Gastroesophageal sphincter (tissue), 3 donors: ENCODE results near the gene SMIM7.

Experiments
- CTCF ChIP-seq, 4 experiments: fragments of 200-600 bp in 2 of 4; fragments of 450-650 bp in 2 of 4; sonication (generic) in 1 of 4; IDR thresholded peaks; one replicate each; pipeline ENCODE4 v1.5.1; 2017 to 2019; ENCODE audit warnings: antibody characterized with exemption in 4 of 4, mild to moderate bottlenecking in 2 of 4, moderate library complexity in 2 of 4
- POLR2AphosphoS5 ChIP-seq: sonication (generic); formaldehyde crosslinking; IDR thresholded peaks from one replicate; pipeline ENCODE4 v1.6.1; 2017; ENCODE audit warnings: antibody characterized with exemption

GRCh38 chr19:16676101-16676798 lies 16.3 kb upstream of the SMIM7 start:
- TF ChIP-seq CTCF (IDR thresholded peaks at IDR 0.05) (no peak), POLR2AphosphoS5 (no peak)
